OCI-LY7 (cell line): ENCODE results near the gene MYLK. TPM values are rescaled to one million over a fixed set of nuclear protein-coding genes. Genes with fewer than 3 reads are reported as not detected.

ENCODE experiments used
- BruUV-seq: library from RNA; stranded (reverse); fragments of 400-500 nt; replicated peaks from 2 replicates; lab custom pipeline; 2021; lab: Mats Ljungman, UMichigan
- CTCF ChIA-PET: fragments of 300-600 bp; sonication (Branson Sonifier 250); formaldehyde crosslinking; loops from one replicate; lab custom pipeline; 2022; ENCODE audit warnings: antibody characterized with exemption; ENCODE audit not compliant: unreplicated experiment; lab: Charles Lee
- POLR2A ChIA-PET: fragments of 300-600 bp; sonication (Branson Sonifier 250); formaldehyde crosslinking; loops from one replicate; lab custom pipeline; 2022; ENCODE audit warnings: antibody characterized with exemption; lab: Charles Lee
- DNase-seq: peaks from one replicate; pipeline ENCODE4 v3.0.0-alpha.2; 2015; ENCODE audit warnings: low spot score
- H2AFZ ChIP-seq: fragments of 200-600 bp; sonication (generic), shearing (Covaris generic); 2 replicates; pipeline ENCODE4 v1.6.1; 2014; ENCODE audit warnings: mild to moderate bottlenecking, antibody characterized with exemption, low read length, moderate library complexity
- H3K27ac ChIP-seq: fragments of 200-600 bp; sonication (generic); 2 replicates; pipeline ENCODE4 v1.5.1; 2014; ENCODE audit warnings: mixed run types, low read depth, mild to moderate bottlenecking, moderate library complexity, low read length, inconsistent platforms; ENCODE audit not compliant: poor library complexity, severe bottlenecking
- H3K36me3 ChIP-seq: fragments of 200-600 bp; sonication (generic); 2 replicates; pipeline ENCODE4 v1.6.1; 2014; ENCODE audit warnings: mild to moderate bottlenecking, antibody characterized with exemption, low read length, moderate library complexity, mixed read lengths; ENCODE audit not compliant: insufficient read depth
- H3K4me1 ChIP-seq: fragments of 200-600 bp; sonication (generic); 2 replicates; pipeline ENCODE4 v1.5.1; 2014; ENCODE audit warnings: mild to moderate bottlenecking, low read length; ENCODE audit not compliant: insufficient read depth, poor library complexity, severe bottlenecking
- H3K4me2 ChIP-seq: fragments of 200-600 bp; sonication (generic); 2 replicates; pipeline ENCODE4 v1.6.1; 2014; ENCODE audit warnings: mild to moderate bottlenecking, low read length
- H3K4me3 ChIP-seq: fragments of 200-600 bp; sonication (generic); 2 replicates; pipeline ENCODE4 v1.5.1; 2014; ENCODE audit warnings: mild to moderate bottlenecking, low read depth, low read length; ENCODE audit not compliant: poor library complexity, severe bottlenecking
- H3K79me2 ChIP-seq: fragments of 200-600 bp; sonication (generic); 2 replicates; pipeline ENCODE4 v1.6.1; 2016; ENCODE audit warnings: low read depth, mild to moderate bottlenecking, low read length, moderate library complexity, mixed read lengths; ENCODE audit not compliant: insufficient read depth
- H3K9me2 ChIP-seq: fragments of 200-600 bp; sonication (generic); 2 replicates; pipeline ENCODE4 v1.6.1; 2016; ENCODE audit warnings: mild to moderate bottlenecking, low read length, mixed read lengths; ENCODE audit not compliant: insufficient read depth
- H3K9me3 ChIP-seq: fragments of 200-600 bp; sonication (generic); 2 replicates; pipeline ENCODE4 v1.6.1; 2014; ENCODE audit warnings: mild to moderate bottlenecking, mixed run types, low read length, mixed read lengths
- H4K20me1 ChIP-seq: fragments of 200-600 bp; sonication (generic); 2 replicates; pipeline ENCODE4 v1.6.1; 2014; ENCODE audit warnings: mild to moderate bottlenecking, antibody characterized with exemption, low read length, moderate library complexity, mixed read lengths; ENCODE audit not compliant: insufficient read depth
- EZH2phosphoT487 ChIP-seq: fragments of 200-600 bp; sonication (generic); IDR thresholded peaks from 2 replicates; pipeline ENCODE4 v1.6.1; 2018; ENCODE audit warnings: low read depth, borderline replicate concordance, mild to moderate bottlenecking, mixed run types, antibody characterized with exemption, low read length, moderate library complexity, mixed read lengths
- intact Hi-C: fragments of 100-400 bp; cut with micrococcal nuclease; formaldehyde crosslinking; loops from one replicate; pipeline ENCODE4 v1.10.0; 2022; ENCODE audit not compliant: unreplicated experiment
- total RNA-seq, 2 experiments: library from RNA; depleted of rRNA in 1 of 2; stranded (reverse); fragments of >200 nt in 1 of 2; shearing (Covaris generic) in 1 of 2; gene quantifications; 2 replicates each; pipeline ENCODE4 v1.2.3, GENCODE V29; 2014 to 2022
- TF ChIP-seq, protein P1 (sequence below): fragments of 200-600 bp; sonication (generic); conservative IDR thresholded peaks from 2 replicates; pipeline ENCODE4 v1.5.1; 2014; ENCODE audit warnings: mild to moderate bottlenecking, antibody characterized with exemption, low read length, moderate library complexity, mixed read lengths

Gene MYLK
- total RNA-seq, 2 experiments from 2014 or later, result not detected

DNA sequence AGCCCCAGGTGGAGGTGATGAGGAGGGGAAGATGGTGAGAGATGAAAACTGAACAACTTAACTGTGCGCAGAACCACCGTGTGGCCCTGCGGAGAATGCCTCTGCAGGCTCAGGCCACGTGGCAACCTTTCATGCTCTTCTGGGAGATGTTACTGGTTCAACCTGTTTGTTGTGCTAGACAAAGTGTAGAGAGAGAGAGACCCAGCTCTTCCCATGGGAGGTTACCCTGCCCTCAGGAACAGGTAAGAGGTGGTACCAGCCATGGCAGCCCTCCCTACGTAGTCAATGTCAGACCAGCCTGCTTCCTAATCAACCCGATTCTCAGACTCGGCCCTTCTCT, 262.3 kb downstream of the MYLK start:
- intact Hi-C loops, result no loop called here
- Histone ChIP-seq H3K9me2 (no peaks in the 10 kb centered on the region), H3K4me3 (no peak overlapping the region), H3K36me3 (no peaks in the 10 kb centered on the region), H3K9me3 (no peaks in the 10 kb centered on the region), H2AFZ (no peak overlapping the region), H4K20me1 (no peaks in the 10 kb centered on the region), H3K4me1 (no peaks in the 10 kb centered on the region), H3K27ac (no peak overlapping the region), H3K4me2 (no peak overlapping the region), H3K79me2 (no peaks in the 10 kb centered on the region)
- no TSS peak for BruUV-seq
- no peak for TF ChIP-seq EZH2phosphoT487
- TF ChIP-seq, protein P1, sequence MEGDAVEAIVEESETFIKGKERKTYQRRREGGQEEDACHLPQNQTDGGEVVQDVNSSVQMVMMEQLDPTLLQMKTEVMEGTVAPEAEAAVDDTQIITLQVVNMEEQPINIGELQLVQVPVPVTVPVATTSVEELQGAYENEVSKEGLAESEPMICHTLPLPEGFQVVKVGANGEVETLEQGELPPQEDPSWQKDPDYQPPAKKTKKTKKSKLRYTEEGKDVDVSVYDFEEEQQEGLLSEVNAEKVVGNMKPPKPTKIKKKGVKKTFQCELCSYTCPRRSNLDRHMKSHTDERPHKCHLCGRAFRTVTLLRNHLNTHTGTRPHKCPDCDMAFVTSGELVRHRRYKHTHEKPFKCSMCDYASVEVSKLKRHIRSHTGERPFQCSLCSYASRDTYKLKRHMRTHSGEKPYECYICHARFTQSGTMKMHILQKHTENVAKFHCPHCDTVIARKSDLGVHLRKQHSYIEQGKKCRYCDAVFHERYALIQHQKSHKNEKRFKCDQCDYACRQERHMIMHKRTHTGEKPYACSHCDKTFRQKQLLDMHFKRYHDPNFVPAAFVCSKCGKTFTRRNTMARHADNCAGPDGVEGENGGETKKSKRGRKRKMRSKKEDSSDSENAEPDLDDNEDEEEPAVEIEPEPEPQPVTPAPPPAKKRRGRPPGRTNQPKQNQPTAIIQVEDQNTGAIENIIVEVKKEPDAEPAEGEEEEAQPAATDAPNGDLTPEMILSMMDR, result no peak
- no peak for DNase-seq
- POLR2A ChIA-PET, result no interaction called here
- CTCF ChIA-PET, result no interaction called here

DNA sequence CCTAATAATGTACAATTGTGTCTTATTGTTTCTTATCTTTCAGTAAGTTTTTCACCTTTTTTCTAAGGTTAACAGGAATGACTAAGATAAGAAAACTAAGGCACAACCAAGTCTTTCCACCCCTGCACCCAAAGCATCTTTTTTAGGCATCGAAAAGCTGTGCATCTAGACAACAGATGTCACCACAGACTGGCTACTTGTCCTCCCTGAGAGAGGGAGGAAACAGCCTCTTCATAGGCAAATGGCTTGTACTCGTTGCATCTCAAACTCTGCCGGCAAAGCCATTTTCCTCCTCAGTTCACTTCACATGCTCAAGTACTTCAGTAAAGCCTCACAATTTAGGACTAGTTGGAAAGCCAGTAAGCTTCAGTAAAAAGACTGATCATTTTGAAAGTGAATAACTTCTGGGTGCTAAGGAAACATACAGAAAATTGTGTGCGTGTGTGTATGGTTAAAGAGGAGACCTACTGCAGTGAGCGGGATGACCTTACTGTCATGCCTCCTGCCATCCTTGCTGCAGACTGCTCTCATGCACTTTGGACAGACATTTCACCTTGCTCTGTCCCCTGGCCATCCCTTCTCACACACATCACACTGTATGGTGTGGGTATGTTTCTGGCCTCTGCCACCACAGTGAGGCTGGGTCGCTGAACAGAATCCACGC, 262.8 kb downstream of the MYLK start:
- H3K79me2 ChIP-seq, result no peaks in the 10 kb centered on the region

DNA sequence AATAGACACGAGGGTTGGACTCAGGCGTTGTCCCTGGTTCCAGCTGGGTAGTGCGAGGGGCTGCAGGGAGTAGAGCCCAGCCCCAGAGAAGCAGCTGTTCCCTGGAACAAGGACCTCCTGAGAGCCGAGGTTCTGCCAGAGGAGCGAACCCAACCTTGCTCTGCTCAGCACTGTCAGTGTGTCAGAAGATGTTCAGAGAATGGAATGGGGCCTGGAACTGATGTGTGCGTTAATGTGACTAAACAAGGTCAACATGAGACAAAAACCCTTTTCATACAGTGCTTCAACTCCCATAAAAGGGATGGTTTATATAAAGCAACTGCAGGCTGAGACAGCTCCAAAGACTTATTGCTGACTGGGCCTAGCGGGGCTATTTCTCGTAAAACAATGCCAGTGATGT, 263.8 kb downstream of the MYLK start:
- no TSS peak for BruUV-seq
- ChIA-PET POLR2A (no interaction called here), CTCF (no interaction called here)
- Histone ChIP-seq H2AFZ (no peak overlapping the region), H3K79me2 (no peaks in the 10 kb centered on the region), H3K9me3 (no peaks in the 10 kb centered on the region), H3K9me2 (no peaks in the 10 kb centered on the region), H3K36me3 (no peaks in the 10 kb centered on the region), H3K27ac (no peak overlapping the region), H3K4me3 (no peak overlapping the region), H4K20me1 (no peaks in the 10 kb centered on the region), H3K4me1 (no peaks in the 10 kb centered on the region), H3K4me2 (no peak overlapping the region)
- intact Hi-C loops, result no loop called here
- TF ChIP-seq, protein P1, result no peak
- TF ChIP-seq EZH2phosphoT487, result no peak
- no peak for DNase-seq

More for the DNA sequence above, 262.8 kb downstream of the MYLK start:
- H3K27ac ChIP-seq, result no peak overlapping the region
- H3K36me3 ChIP-seq, result no peaks in the 10 kb centered on the region
- ChIA-PET CTCF (no interaction called here), POLR2A (no interaction called here)
- no peaks in the 10 kb centered on the region for H3K4me1 ChIP-seq
- TF ChIP-seq EZH2phosphoT487, result no peak
- TF ChIP-seq, protein P1, result no peak
- no peak overlapping the region for H3K4me2 ChIP-seq
- H2AFZ ChIP-seq, result no peak overlapping the region
- H3K9me2 ChIP-seq, result no peaks in the 10 kb centered on the region
- no peak overlapping the region for H3K4me3 ChIP-seq
- no TSS peak for BruUV-seq
- no peaks in the 10 kb centered on the region for H3K9me3 ChIP-seq
- intact Hi-C loops, result no loop called here
- no peak for DNase-seq
- H4K20me1 ChIP-seq, result no peaks in the 10 kb centered on the region
